Pons (tissue), 1 donor: ENCODE data around the gene NOXO1.
"Not testable (repeated sequence)": the region's sequence is repeated elsewhere in the genome, so short reads cannot be mapped to it uniquely, and the experiment has no call there.

Experiments
- DNase-seq: peaks from one replicate; pipeline ENCODE4 v3.0.0-alpha.2; 2016; ENCODE audit warnings: low spot score

NOXO1 gene

DNA sequence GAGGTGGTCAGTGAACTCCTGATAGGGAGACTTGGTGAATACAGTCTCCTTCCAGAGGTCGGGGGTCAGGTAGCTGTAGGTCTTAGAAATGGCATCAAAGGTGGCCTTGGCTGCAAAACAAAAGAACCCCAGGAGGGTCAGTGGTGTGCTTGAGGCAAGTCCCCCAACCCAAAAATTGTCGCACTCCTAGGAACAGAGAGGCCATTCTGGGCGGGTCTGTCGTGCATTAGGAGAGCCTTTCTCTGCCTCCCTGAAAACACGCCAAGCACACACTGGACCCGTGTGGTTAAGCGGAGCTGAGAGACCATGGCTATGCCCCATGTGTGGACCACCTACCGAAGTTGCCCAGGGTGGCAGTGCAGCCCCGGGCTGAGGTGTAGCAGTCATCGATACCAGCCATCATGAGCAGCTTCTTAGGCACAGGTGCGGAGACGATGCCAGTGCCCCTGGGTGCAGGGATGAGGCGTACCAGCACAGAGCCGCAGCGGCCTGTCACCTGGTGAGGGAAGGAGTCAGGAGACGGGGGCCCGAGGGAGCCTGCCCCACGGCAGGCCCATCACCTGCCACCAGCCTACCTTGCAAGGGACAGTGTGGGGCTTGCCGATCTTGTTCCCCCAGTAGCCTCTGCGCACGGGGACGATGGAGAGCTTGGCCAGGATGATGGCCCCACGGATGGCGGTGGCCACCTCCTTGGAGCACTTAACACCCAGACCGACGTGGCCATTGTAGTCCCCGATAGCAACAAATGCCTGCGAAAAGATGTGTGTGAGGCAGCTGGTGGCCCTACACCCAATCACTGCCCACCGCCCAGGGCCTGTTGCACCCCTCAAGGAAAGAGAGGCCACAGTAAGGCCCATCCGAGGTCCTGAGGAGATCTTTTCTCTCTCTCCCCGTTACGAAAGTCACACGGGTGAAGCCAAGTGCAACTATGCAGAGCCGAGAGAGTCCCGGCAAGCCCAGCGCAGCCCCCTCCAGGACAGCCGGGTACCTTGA, 18.8 kb downstream of the NOXO1 start:
- not testable (repeated sequence) for DNase-seq

GRCh38 chr16:1961651-1962067, 19.6 kb downstream of the NOXO1 start:
- no peak for DNase-seq

GRCh38 chr16:1960665-1961630, 20.3 kb downstream of the NOXO1 start:
- no peak for DNase-seq

DNA sequence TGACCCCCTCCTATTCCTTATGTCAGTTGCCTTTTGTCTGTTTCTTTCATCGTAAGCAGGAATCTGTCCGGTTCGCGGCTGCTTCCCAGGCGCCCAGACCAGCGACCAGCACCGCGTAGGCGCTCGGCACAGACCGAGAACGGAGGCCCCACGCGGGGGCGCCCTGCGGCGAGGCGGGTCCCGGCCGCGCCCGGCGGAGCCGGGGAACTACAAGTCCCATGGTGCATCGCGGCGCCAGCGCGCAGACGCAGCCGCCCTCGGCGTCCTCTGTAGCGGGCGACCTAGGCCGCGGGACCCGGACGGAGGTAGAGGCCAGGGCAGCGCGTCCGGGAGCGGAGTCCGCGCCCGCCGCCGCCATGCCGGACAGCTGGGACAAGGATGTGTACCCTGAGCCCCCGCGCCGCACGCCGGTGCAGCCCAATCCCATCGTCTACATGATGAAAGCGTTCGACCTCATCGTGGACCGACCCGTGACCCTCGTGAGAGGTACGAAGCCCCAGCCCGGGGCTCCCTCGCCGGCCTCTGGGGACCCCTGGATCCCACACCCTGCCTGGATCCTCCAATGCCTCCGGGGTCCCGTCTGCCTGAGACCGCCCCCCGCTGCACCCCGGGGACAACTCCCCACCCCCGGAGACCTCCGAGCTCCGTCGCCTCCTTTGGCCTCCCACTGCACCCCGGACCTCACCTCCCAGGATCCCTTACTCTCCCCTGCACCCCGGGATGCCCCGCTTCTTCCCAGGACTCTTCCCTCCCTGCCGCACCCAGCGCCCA, 21.8 kb downstream of the NOXO1 start, which contains the start of gene NDUFB10:
Gene NDUFB10, plus strand, starts transcription at position 270 of the 771 bp plus-strand sequence. Its CDS starts 87 bp downstream, at position 357.
- DNase-seq: peak; percentile 80

GRCh38 chr16:1958715-1959268, 22.5 kb downstream of the NOXO1 start:
- no peak for DNase-seq

GRCh38 chr16:1958143-1958491, 23.2 kb downstream of the NOXO1 start:
- DNase-seq: not testable (repeated sequence)

- DNase-seq: not testable (repeated sequence)
Measured at GRCh38 chr16:1957434-1958142, 23.7 kb downstream of the NOXO1 start.

GRCh38 chr16:1953734-1954133, 27.5 kb downstream of the NOXO1 start:
- DNase-seq: no peak

DNA sequence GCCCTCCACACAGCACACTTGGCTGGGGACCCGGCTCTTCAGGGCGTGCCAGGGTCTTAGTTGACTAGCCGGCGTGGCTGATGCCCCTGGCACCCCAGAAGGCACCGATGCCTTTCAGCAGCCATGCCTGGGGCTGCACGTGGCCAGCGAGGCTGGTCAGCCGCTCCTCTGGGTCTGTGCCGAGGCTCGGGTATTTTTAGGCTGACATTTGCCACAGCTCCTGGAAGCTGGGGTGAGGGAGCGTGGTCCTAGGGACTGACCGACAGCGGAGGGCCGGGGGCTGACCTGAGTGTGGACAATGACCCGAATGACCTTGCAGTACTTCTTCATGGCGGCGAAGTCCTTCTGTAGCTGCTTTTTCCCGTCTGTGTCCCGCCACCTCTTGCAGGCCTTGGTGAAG, 30.7 kb downstream of the NOXO1 start:
- no peak for DNase-seq

DNA sequence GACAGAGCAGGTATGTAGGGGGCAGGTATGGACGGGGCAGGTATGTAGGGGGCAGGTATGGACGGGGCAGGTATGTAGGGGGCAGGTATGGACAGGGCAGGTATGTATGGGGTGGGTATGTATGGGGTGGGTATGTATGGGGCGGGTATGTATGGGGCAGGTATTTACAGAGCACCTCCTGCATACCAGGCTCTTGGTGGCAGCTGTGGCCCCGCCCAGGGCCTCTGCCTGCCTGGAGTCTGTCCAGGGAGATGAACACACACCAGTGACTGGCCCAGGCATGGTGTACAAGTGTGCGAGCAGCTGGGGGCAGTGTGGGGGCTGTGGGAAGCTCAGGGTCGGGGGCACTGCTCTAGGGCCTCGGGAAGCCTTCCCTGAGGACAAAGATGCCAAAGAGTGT, 31.2 kb downstream of the NOXO1 start:
- no peak for DNase-seq

DNA sequence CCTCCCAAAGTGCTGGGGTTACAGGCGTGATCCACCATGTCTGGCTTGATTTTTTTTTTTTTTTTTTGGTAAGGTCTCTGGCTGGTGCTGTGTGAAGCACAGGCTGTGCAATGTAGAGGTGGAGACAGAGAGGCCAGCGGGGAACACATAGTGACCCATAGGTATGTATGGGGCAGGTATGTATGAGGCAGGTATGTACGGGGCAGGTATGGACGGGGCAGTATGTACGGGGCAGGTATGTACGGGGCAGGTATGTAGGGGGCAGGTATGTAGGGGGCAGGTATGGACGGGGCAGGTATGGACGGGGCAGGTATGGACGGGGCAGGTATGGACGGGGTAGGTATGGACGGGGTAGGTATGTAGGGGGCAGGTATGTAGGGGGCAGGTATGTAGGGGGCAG, 31.8 kb downstream of the NOXO1 start:
- DNase-seq: no peak

DNA sequence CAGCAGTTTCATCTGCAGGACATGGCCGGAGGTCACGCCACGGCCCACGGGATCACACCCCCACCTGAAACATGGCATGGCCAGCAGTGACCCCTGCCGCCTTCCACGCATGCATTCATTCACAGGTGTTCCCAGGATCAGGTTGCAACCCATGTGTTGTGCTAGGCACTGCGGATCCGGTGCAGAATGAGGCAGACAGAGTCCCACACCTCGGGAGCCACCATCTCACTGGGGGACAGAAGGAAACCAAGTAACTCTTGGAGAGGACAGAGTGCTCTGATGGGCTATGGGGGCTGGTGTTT, 33.9 kb downstream of the NOXO1 start:
- no peak for DNase-seq

GRCh38 chr16:1946495-1947368, 34.5 kb downstream of the NOXO1 start:
- no peak for DNase-seq

DNA sequence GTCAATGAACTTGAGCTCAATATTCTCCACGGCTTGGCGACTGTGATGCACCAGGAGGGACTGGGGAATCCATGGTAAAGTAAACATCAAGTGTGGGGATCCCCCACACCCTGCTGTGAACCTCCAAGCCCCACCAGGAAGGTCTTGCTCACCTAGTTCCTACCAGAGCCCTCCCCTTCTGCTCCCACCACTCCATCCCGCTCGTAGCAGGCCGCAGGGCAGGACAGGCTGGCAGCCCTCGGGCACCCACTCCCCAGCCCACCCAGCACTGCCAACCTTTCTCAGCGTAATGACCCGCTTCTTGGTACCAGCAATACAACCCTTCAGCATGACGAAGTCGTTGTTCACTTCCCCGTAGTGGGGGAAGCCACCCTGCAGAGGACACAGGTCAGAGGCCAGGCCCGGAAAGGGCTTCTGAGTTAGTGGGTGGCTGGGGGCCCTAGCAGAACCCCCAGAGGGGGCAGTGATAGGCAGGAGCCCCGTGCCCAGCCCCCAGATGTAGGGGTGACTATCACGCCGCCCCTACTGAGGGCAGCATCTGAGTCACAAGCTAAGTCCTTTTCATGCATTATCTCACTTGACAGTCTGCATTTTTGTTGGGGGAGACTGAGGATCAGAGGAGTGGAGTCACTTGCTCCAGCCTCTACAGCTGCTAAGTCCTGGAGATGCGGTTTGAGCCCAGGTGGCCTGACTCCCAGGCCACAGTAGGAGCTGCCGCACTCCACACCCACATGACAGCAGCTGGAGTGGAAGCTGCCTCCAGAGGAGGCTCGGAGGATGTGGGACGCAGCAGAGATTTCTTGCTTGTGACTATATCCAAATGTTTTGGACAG, 35.5 kb downstream of the NOXO1 start:
- DNase-seq: no peak

- DNase-seq: no peak
Measured at GRCh38 chr16:1944612-1945199, 36.6 kb downstream of the NOXO1 start.

DNA sequence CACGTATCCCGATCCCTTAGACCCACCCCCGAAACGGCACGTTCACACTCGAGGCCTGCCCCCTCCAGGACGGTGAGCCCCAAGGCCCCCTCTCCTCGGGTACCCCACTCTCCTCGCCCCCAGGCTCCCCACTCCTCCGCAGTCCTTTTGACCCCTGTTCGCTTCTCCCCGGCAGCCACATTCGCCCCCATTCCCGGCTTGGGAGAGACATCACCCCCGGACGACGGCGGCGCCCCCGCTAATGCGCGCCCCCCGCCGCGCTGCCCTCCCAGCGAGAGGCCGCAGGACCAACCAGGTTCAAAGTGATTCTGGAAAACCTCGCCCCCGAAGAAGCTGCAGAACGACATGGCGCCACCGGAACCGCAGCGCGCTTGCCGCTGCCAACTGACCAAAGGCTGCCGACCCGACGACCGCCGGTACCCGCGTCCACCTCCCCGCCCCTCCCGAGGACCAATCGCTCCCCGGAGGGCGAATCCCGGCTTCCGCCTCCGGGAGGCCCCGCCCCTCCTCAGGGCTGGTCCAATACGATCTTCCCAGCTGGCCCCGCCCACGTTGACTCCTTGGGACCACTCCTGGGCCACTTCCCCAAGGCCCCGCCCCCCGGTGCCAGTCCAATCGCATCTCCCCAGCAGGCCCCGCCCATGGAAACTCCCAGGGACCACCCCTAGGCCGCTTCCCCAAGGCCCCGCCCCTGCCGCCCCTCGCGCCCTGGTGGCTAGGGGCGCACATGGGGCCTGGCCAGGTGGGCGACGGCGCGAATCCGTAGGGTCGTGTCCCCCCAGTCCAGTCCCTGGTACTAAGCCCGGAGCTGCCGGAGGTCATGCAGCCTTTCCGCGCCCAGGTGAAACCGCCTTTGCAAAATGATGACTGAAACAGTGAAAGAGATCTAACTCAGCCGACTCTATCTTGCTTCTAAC, 38.2 kb downstream of the NOXO1 start, which contains the start of gene MSRB1:
Gene MSRB1, minus strand, starts transcription at position 390 of the 917 bp plus-strand sequence. Its CDS starts 43 bp downstream, at position 347.
- peak; percentile 99 for DNase-seq
